ENCODE data around the gene KCNJ1.

Gene KCNJ1

GRCh38 chr11:128867277-128867676, at the start of gene KCNJ1:
KCNJ1 (minus strand) TSS chr11:128867296; CDS start chr11:128840243, 27,053 bp downstream.
- DNase-seq: no peak

- DNase-seq: no peak
These were observed 49.6 kb upstream of the KCNJ1 start for GRCh38 chr11:128916681-128917080.

GRCh38 chr11:128916037-128916572, 49.0 kb upstream of the KCNJ1 start:
- no peak for DNase-seq

GRCh38 chr11:128915149-128915521, 48.0 kb upstream of the KCNJ1 start:
- no peak for DNase-seq

- DNase-seq: no peak
These were observed 47.4 kb upstream of the KCNJ1 start for GRCh38 chr11:128914216-128915148.

- DNase-seq: no peak
These were observed 46.7 kb upstream of the KCNJ1 start for GRCh38 chr11:128913806-128914205.

- DNase-seq: no peak
These were observed 44.6 kb upstream of the KCNJ1 start for GRCh38 chr11:128911701-128912100.

- DNase-seq: no peak
These were observed 44.1 kb upstream of the KCNJ1 start for GRCh38 chr11:128911239-128911638.

GRCh38 chr11:128910576-128910975, 43.5 kb upstream of the KCNJ1 start:
- no peak for DNase-seq

- DNase-seq: no peak
These were observed 42.5 kb upstream of the KCNJ1 start for GRCh38 chr11:128909438-128910125.

GRCh38 chr11:128908391-128909246, 41.5 kb upstream of the KCNJ1 start:
- peak; percentile 50 for DNase-seq

GRCh38 chr11:128907585-128907984, 40.5 kb upstream of the KCNJ1 start:
- DNase-seq: no peak

GRCh38 chr11:128906185-128907050, 39.3 kb upstream of the KCNJ1 start:
- no peak for DNase-seq

- DNase-seq: peak; percentile 32
These were observed 38.5 kb upstream of the KCNJ1 start for GRCh38 chr11:128905345-128906184.

GRCh38 chr11:128904656-128905344, 37.7 kb upstream of the KCNJ1 start:
- DNase-seq: no peak

GRCh38 chr11:128904303-128904655, 37.2 kb upstream of the KCNJ1 start:
- DNase-seq: no peak

- DNase-seq: no peak
These were observed 36.4 kb upstream of the KCNJ1 start for GRCh38 chr11:128903248-128904061.

GRCh38 chr11:128902515-128903066, 35.5 kb upstream of the KCNJ1 start:
- no peak for DNase-seq

Measured in RPMI8226 (cell line).